Measurements from ENCODE around the gene MDFI. TPM values are rescaled to one million over a fixed set of nuclear protein-coding genes. Genes with fewer than 3 reads are reported as not detected.
A peak's percentile ranks its signal among the peaks of the same experiment; 100 is the strongest.

MDFI gene
- total RNA-seq, 1 experiment from 2014 or later = 86.2 TPM

- TF ChIP-seq, protein P1, sequence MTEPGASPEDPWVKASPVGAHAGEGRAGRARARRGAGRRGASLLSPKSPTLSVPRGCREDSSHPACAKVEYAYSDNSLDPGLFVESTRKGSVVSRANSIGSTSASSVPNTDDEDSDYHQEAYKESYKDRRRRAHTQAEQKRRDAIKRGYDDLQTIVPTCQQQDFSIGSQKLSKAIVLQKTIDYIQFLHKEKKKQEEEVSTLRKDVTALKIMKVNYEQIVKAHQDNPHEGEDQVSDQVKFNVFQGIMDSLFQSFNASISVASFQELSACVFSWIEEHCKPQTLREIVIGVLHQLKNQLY (CRISPR knock-in tag; IDR thresholded peaks at IDR 0.05) = no peak
Measured at GRCh38 chr6:41643899-41644269, 5.6 kb downstream of the MDFI start (continued).

DNA sequence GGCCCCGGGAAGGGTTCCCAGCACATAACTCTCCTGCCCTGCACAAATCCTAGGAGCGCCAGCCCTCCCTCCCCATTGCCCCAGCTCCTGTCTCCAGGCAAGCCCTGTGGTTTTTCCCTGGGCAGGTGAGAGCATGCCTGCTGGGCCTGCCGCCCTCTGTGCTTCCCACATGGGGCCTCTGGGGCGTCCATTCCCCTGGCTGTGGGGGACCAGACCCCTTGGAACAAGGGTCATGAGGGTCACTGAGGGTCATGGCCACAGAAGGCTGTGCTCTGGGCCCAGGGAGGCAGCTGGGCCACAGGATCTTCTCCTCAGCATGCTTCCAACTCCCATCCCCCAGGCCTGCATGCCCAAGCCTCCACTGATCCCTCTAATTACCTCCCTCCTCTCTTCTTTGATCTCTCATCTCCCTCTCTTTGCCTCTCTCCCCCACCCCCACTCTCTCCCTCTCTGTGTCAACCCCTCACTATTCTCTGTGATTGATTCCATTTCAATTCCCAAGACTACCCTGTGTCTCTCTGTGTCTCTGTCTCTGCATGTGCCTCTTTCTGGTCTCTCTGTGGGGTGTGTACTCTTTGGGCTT lies 6.1 kb downstream of the MDFI start:
- DNase-seq (ENCODE audit: low spot score) = no peak
- Mint-ChIP-seq H3K4me1 (peaks cover 67% of the 10 kb centered on the region), H3K27me3 (ENCODE audit: low read depth) (peaks cover 11% of the 10 kb centered on the region), H3K4me3 (peak overlapping the region; percentile 13), H3K36me3 (peaks cover 35% of the 10 kb centered on the region), H3K9me3 (no peaks in the 10 kb centered on the region), H3K27ac (no peak overlapping the region)
- CTCF ChIA-PET = interaction anchor here (0.6 to 2.5 kb wide), 10 partner anchors 13 to 239 kb away, joined by 3 to 13 read pairs (median 4); partner anchors contain the start of gene TOMM6
- peak; percentile 17 for ATAC-seq
- POLR2A ChIA-PET = interaction anchor here (0.6 kb wide), 1 partner anchor 1490 kb away, joined by 3 read pairs; no protein-coding TSS in a partner anchor
- TF ChIP-seq, protein P2, sequence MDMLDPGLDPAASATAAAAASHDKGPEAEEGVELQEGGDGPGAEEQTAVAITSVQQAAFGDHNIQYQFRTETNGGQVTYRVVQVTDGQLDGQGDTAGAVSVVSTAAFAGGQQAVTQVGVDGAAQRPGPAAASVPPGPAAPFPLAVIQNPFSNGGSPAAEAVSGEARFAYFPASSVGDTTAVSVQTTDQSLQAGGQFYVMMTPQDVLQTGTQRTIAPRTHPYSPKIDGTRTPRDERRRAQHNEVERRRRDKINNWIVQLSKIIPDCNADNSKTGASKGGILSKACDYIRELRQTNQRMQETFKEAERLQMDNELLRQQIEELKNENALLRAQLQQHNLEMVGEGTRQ (CRISPR knock-in tag; IDR thresholded peaks at IDR 0.05) = no peak
- TF ChIP-seq, protein P3, sequence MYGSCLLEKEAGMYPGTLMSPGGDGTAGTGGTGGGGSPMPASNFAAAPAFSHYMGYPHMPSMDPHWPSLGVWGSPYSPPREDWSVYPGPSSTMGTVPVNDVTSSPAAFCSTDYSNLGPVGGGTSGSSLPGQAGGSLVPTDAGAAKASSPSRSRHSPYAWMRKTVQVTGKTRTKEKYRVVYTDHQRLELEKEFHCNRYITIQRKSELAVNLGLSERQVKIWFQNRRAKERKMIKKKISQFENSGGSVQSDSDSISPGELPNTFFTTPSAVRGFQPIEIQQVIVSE (CRISPR knock-in tag; IDR thresholded peaks at IDR 0.05; ENCODE audit: borderline replicate concordance) = no peak
- TF ChIP-seq GRHL2 (CRISPR knock-in tag; IDR thresholded peaks at IDR 0.05; ENCODE audit: insufficient replicate concordance, severe bottlenecking) (no peak), MXD4 (CRISPR knock-in tag; IDR thresholded peaks at IDR 0.05; ENCODE audit: borderline replicate concordance) (no peak), HMGA2 (CRISPR knock-in tag; IDR thresholded peaks at IDR 0.05) (no peak), ZNF263 (CRISPR knock-in tag; IDR thresholded peaks at IDR 0.05; ENCODE audit: low read depth) (peak; percentile 73; the same call in 1 of the 2 replicates), NFATC4 (CRISPR knock-in tag; IDR thresholded peaks at IDR 0.05) (no peak), ELF4 (CRISPR knock-in tag; IDR thresholded peaks at IDR 0.05; ENCODE audit: low read depth) (no peak), ZNF416 (CRISPR knock-in tag; IDR thresholded peaks at IDR 0.05) (no peak), ZNF423 (CRISPR knock-in tag; IDR thresholded peaks at IDR 0.05) (peak; percentile 3; the same call in 1 of the 2 replicates), NR2C2 (CRISPR knock-in tag; IDR thresholded peaks at IDR 0.05) (no peak)
- TF ChIP-seq, protein P4, sequence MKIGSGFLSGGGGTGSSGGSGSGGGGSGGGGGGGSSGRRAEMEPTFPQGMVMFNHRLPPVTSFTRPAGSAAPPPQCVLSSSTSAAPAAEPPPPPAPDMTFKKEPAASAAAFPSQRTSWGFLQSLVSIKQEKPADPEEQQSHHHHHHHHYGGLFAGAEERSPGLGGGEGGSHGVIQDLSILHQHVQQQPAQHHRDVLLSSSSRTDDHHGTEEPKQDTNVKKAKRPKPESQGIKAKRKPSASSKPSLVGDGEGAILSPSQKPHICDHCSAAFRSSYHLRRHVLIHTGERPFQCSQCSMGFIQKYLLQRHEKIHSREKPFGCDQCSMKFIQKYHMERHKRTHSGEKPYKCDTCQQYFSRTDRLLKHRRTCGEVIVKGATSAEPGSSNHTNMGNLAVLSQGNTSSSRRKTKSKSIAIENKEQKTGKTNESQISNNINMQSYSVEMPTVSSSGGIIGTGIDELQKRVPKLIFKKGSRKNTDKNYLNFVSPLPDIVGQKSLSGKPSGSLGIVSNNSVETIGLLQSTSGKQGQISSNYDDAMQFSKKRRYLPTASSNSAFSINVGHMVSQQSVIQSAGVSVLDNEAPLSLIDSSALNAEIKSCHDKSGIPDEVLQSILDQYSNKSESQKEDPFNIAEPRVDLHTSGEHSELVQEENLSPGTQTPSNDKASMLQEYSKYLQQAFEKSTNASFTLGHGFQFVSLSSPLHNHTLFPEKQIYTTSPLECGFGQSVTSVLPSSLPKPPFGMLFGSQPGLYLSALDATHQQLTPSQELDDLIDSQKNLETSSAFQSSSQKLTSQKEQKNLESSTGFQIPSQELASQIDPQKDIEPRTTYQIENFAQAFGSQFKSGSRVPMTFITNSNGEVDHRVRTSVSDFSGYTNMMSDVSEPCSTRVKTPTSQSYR (CRISPR knock-in tag; IDR thresholded peaks at IDR 0.05) = no peak
- TF ChIP-seq, protein P1 (CRISPR knock-in tag; IDR thresholded peaks at IDR 0.05) = no peak

DNA sequence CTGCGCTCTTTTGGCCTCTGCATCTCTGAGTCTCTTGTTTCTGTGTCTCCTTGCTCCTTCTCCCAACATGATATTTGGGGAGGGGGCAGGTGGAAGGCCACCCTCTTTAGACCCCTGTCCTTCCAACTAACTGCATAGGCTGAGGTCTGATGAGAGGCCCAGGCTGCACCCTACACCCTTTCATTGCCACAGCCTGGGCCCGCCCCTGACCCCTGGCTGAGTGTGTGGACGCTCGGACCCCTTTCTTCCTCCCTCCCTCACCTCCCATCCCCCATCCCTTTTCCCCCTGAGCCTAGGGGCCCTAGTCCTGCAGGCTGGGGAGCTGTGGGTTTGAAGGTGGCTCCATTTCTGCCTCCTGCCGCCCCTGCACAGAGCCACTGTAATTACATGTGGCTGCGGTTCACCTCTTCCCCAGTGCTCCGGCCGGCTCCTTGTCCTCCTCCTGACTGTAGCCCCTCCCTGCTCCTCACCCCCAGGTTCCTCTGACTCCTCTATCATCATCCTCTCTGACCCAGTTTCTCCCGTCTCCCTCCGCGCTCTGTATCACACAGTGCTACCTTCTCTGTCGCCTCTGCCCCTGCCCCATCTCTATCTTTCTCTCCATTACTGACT lies 6.8 kb downstream of the MDFI start:
- CTCF ChIA-PET = interaction anchor here (0.6 to 2.5 kb wide), 4 partner anchors 37 to 61 kb away, joined by 3 to 11 read pairs (median 4); no protein-coding TSS in a partner anchor
- DNase-seq (ENCODE audit: low spot score) = no peak
- H3K36me3 Mint-ChIP-seq = peaks cover 39% of the 10 kb centered on the region

More for the DNA sequence above, 6.8 kb downstream of the MDFI start:
- Mint-ChIP-seq H3K9me3 (no peaks in the 10 kb centered on the region), H3K4me1 (peaks cover 60% of the 10 kb centered on the region), H3K27ac (no peak overlapping the region), H3K27me3 (ENCODE audit: low read depth) (peaks cover 8% of the 10 kb centered on the region), H3K4me3 (peak overlapping the region; percentile 13; the same call in 1 of the 2 replicates)
- POLR2A ChIA-PET = no interaction called here
- no peak for TF ChIP-seq SMAD4 (CRISPR knock-in tag; IDR thresholded peaks at IDR 0.05)
- TF ChIP-seq ZNF263 (CRISPR knock-in tag; IDR thresholded peaks at IDR 0.05; ENCODE audit: low read depth) = peak; percentile 57; the same call in 1 of the 2 replicates
- ATAC-seq = peak; percentile 36
